Measurements from ENCODE around the gene VPS8.
"Not testable (repeated sequence)": the region's sequence is repeated elsewhere in the genome, so short reads cannot be mapped to it uniquely, and the experiment has no call there.

The VPS8 gene

GRCh38 chr3:184874709-184875644 lies 63.0 kb downstream of the VPS8 start:
- peak; percentile 24 to 71 (median 35) for DNase-seq

GRCh38 chr3:184880276-184881019 lies 68.5 kb downstream of the VPS8 start:
- no peak for DNase-seq

- no peak for DNase-seq
These were observed 72.5 kb downstream of the VPS8 start for GRCh38 chr3:184884359-184885017.

GRCh38 chr3:184885112-184885511 lies 73.1 kb downstream of the VPS8 start:
- no peak for DNase-seq

GRCh38 chr3:184887574-184887973 lies 75.6 kb downstream of the VPS8 start:
- DNase-seq: no peak

GRCh38 chr3:184889312-184889904 lies 77.4 kb downstream of the VPS8 start:
- no peak for DNase-seq

- no peak for DNase-seq
These were observed 82.1 kb downstream of the VPS8 start for GRCh38 chr3:184894051-184894450.

- no peak for DNase-seq
These were observed 83.4 kb downstream of the VPS8 start for GRCh38 chr3:184895350-184895749.

GRCh38 chr3:184896336-184896735 lies 84.4 kb downstream of the VPS8 start:
- no peak for DNase-seq

- DNase-seq: no peak
These were observed 88.1 kb downstream of the VPS8 start for GRCh38 chr3:184899953-184900595.

- DNase-seq: not testable (repeated sequence)
These were observed 95.1 kb downstream of the VPS8 start for GRCh38 chr3:184907031-184907430.

GRCh38 chr3:184907681-184908649 lies 96.0 kb downstream of the VPS8 start:
- no peak for DNase-seq

GRCh38 chr3:184908859-184909258 lies 96.9 kb downstream of the VPS8 start:
- no peak for DNase-seq

GRCh38 chr3:184910664-184911063 lies 98.7 kb downstream of the VPS8 start:
- DNase-seq: no peak

- DNase-seq: no peak
These were observed 99.6 kb downstream of the VPS8 start for GRCh38 chr3:184911570-184911969.

GRCh38 chr3:184912163-184912562 lies 100.2 kb downstream of the VPS8 start:
- no peak for DNase-seq

- DNase-seq: no peak
These were observed 102.7 kb downstream of the VPS8 start for GRCh38 chr3:184914628-184915027.

- no peak for DNase-seq
These were observed 106.8 kb downstream of the VPS8 start for GRCh38 chr3:184918750-184919149.

GRCh38 chr3:184919651-184920050 lies 107.7 kb downstream of the VPS8 start:
- no peak for DNase-seq

- DNase-seq: no peak
These were observed 112.6 kb downstream of the VPS8 start for GRCh38 chr3:184924547-184924946.

GRCh38 chr3:184927796-184928315 lies 115.9 kb downstream of the VPS8 start:
- peak in 1 of 3 experiments; percentile 23 for DNase-seq
